GM23338 (cell line): ENCODE results near the gene WIPF1. TPM values are rescaled to one million over a fixed set of nuclear protein-coding genes. Genes with fewer than 3 reads are reported as not detected.

ENCODE experiments used
- ATAC-seq: fragments of 200-7000 bp; cut with Tn5 transposase; 3 replicates; pipeline ENCODE4 v1.9.1; 2020
- DNase-seq: peaks from one replicate; pipeline ENCODE4 v3.0.0-alpha.2; 2015; ENCODE audit warnings: low spot score
- H2AFZ ChIP-seq: fragments of 200-600 bp; sonication (generic); 2 replicates; pipeline ENCODE4 v1.8.0; 2016; ENCODE audit warnings: antibody characterized with exemption, mild to moderate bottlenecking, moderate library complexity
- H3F3A ChIP-seq: fragments of 200-600 bp; sonication (generic); replicated peaks from 2 replicates; pipeline ENCODE4 v1.8.0; 2017; ENCODE audit warnings: antibody characterized with exemption, mixed run types, low read depth
- H3K27ac ChIP-seq: fragments of 200-600 bp; sonication (generic); 2 replicates; pipeline ENCODE4 v1.6.1; 2016; ENCODE audit warnings: low read depth
- H3K27me3 ChIP-seq: fragments of 200-600 bp; sonication (generic); 2 replicates; pipeline ENCODE4 v1.8.0; 2016; ENCODE audit warnings: mild to moderate bottlenecking, mixed run types, moderate library complexity; ENCODE audit not compliant: insufficient read depth
- H3K36me3 ChIP-seq: fragments of 200-600 bp; sonication (generic); 2 replicates; pipeline ENCODE4 v1.8.0; 2016; ENCODE audit warnings: mild to moderate bottlenecking; ENCODE audit not compliant: insufficient read depth
- H3K4me1 ChIP-seq: fragments of 200-600 bp; sonication (generic); 2 replicates; pipeline ENCODE4 v1.8.0; 2016; ENCODE audit warnings: mild to moderate bottlenecking, moderate library complexity; ENCODE audit not compliant: insufficient read depth
- H3K4me2 ChIP-seq: fragments of 200-600 bp; sonication (generic); 2 replicates; pipeline ENCODE4 v1.7.1; 2017; ENCODE audit warnings: mixed run types
- H3K4me3 ChIP-seq: fragments of 200-600 bp; sonication (generic); 2 replicates; pipeline ENCODE4 v1.6.1; 2016; ENCODE audit warnings: mixed run types
- H3K79me2 ChIP-seq: fragments of 200-600 bp; sonication (generic); replicated peaks from 2 replicates; pipeline ENCODE4 v1.8.0; 2017; ENCODE audit warnings: mild to moderate bottlenecking; ENCODE audit not compliant: insufficient read depth
- H3K9me2 ChIP-seq: fragments of 200-600 bp; sonication (generic); 2 replicates; pipeline ENCODE4 v1.8.0; 2017; ENCODE audit not compliant: insufficient read depth
- H4K20me1 ChIP-seq: fragments of 200-600 bp; sonication (generic); replicated peaks from 2 replicates; pipeline ENCODE4 v1.8.0; 2017; ENCODE audit warnings: mild to moderate bottlenecking; ENCODE audit not compliant: insufficient read depth
- H3K27ac Mint-ChIP-seq: 2 replicates; pipeline ENCODE4 v1.8.0; 2020; ENCODE audit warnings: inconsistent platforms, mild to moderate bottlenecking, moderate library complexity, mixed read lengths
- H3K27me3 Mint-ChIP-seq: 3 replicates; pipeline ENCODE4 v1.8.0; 2022; ENCODE audit warnings: low read depth, mild to moderate bottlenecking, moderate library complexity, mixed read lengths, inconsistent platforms; ENCODE audit not compliant: insufficient read depth, poor library complexity
- H3K36me3 Mint-ChIP-seq: 3 replicates; pipeline ENCODE4 v1.8.0; 2021; ENCODE audit warnings: low read depth, mild to moderate bottlenecking, inconsistent platforms, moderate library complexity, mixed read lengths
- H3K4me1 Mint-ChIP-seq: 3 replicates; pipeline ENCODE4 v1.8.0; 2020; ENCODE audit warnings: mild to moderate bottlenecking, inconsistent platforms, mixed read lengths
- H3K4me3 Mint-ChIP-seq: 3 replicates; pipeline ENCODE4 v1.8.0; 2021; ENCODE audit warnings: moderate library complexity, mild to moderate bottlenecking, inconsistent platforms, mixed read lengths
- H3K9me3 Mint-ChIP-seq: 3 replicates; pipeline ENCODE4 v1.8.0; 2020; ENCODE audit warnings: moderate library complexity, mild to moderate bottlenecking, inconsistent platforms, mixed read lengths
- CREB1 ChIP-seq: fragments of 250-450 bp; sonication (Bioruptor Pico); IDR thresholded peaks from 2 replicates; pipeline ENCODE4 v1.5.0; 2020; ENCODE audit warnings: low read depth, mild to moderate bottlenecking, moderate library complexity
- ETS1 ChIP-seq: IDR thresholded peaks from 2 replicates; pipeline ENCODE4 v1.6.1; 2016; ENCODE audit warnings: antibody characterized with exemption
- EZH2phosphoT487 ChIP-seq: fragments of 200-600 bp; sonication (generic); IDR thresholded peaks from one replicate; pipeline ENCODE4 v1.8.1; 2018; ENCODE audit warnings: antibody characterized with exemption; ENCODE audit not compliant: unreplicated experiment
- JUNB ChIP-seq: IDR thresholded peaks from one replicate; pipeline ENCODE4 v1.6.1; 2016; ENCODE audit warnings: antibody characterized with exemption; ENCODE audit not compliant: unreplicated experiment
- NANOG ChIP-seq: IDR thresholded peaks from 2 replicates; pipeline ENCODE4 v1.6.1; 2016; ENCODE audit warnings: antibody characterized with exemption, borderline replicate concordance
- POLR2AphosphoS5 ChIP-seq: IDR thresholded peaks from 2 replicates; pipeline ENCODE4 v1.6.1; 2016; ENCODE audit warnings: antibody characterized with exemption, low read depth
- STAT1 ChIP-seq: IDR thresholded peaks from one replicate; pipeline ENCODE4 v1.6.1; 2016; ENCODE audit warnings: antibody characterized with exemption; ENCODE audit not compliant: unreplicated experiment
- ZNF114 ChIP-seq: fragments of 250-450 bp; sonication (Bioruptor Pico); IDR thresholded peaks from 2 replicates; pipeline ENCODE4 v1.5.0; 2020; ENCODE audit warnings: mild to moderate bottlenecking, moderate library complexity
- ZNF462 ChIP-seq: fragments of 250-450 bp; sonication (Bioruptor Pico); IDR thresholded peaks from 2 replicates; pipeline ENCODE4 v1.5.0; 2020; ENCODE audit warnings: mild to moderate bottlenecking, moderate library complexity
- polyA plus RNA-seq: library from polyadenylated mRNA; unstranded; fragments of >200 nt; fragmentation: Nextera tagmentation; extraction: Ambion mirVana; gene quantifications from 2 replicates; pipeline ENCODE4 v1.2.1, GENCODE V29; 2016
- total RNA-seq: library from RNA; depleted of rRNA; stranded (reverse); fragments of >200 nt; shearing (Covaris generic); gene quantifications from 2 replicates; pipeline ENCODE4 v1.2.3, GENCODE V29; 2014
- TF ChIP-seq, protein P1 (sequence below): IDR thresholded peaks from one replicate; pipeline ENCODE4 v1.6.1; 2018; ENCODE audit warnings: antibody characterized with exemption; ENCODE audit not compliant: unreplicated experiment

WIPF1 gene
- total and polyA plus RNA-seq, 2 experiments from 2014 or later = 3.0 to 6.0 TPM

GRCh38 chr2:174614261-174614660, 16.7 kb upstream of the WIPF1 start (continued):
- TF ChIP-seq ZNF462 (no peak), ETS1 (no peak), POLR2AphosphoS5 (no peak), JUNB (no peak), EZH2phosphoT487 (no peak), NANOG (no peak), CREB1 (CRISPR knock-in tag) (no peak), ZNF114 (CRISPR knock-in tag) (no peak), STAT1 (no peak)

DNA sequence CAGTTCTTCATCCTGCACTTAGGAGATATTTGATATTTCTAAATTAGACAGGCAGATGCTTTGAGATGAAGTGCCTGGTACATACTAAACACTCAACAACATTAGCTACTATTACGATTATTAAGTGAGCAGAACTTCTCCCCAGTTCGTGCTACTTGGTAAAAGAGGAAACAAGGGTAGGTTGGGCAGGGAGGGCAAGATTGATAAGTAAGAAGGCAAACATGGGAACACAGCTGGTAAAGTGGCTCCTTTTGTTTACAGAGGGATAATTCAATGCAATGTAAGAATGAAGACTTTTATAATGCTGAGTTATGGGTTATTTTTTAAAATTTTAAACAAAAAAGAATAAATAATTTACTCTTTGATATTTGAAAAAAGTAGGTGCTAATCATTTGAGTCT, 15.9 kb upstream of the WIPF1 start:
- no peaks in the 10 kb centered on the region for H4K20me1 ChIP-seq
- H3K27me3 ChIP-seq = no peaks in the 10 kb centered on the region
- H3K27ac ChIP-seq = no peak overlapping the region
- no peaks in the 10 kb centered on the region for H3K79me2 ChIP-seq
- DNase-seq = no peak
- no peak overlapping the region for H3K4me3 ChIP-seq
- Mint-ChIP-seq H3K4me3 (no peak overlapping the region), H3K36me3 (no peaks in the 10 kb centered on the region), H3K9me3 (no peaks in the 10 kb centered on the region), H3K27ac (no peak overlapping the region), H3K4me1 (no peaks in the 10 kb centered on the region; the same call in 2 of the 3 replicates), H3K27me3 (no peaks in the 10 kb centered on the region)
- H2AFZ ChIP-seq = no peak overlapping the region
- ATAC-seq = no peak
- H3F3A ChIP-seq = no peaks in the 10 kb centered on the region
- H3K9me2 ChIP-seq = peaks cover 4% of the 10 kb centered on the region; the same call in 1 of the 2 replicates
- no peaks in the 10 kb centered on the region for H3K4me1 ChIP-seq
- no peak overlapping the region for H3K4me2 ChIP-seq
- no peaks in the 10 kb centered on the region for H3K36me3 ChIP-seq
- TF ChIP-seq NANOG = no peak
- no peak for TF ChIP-seq STAT1
- no peak for TF ChIP-seq JUNB
- no peak for TF ChIP-seq POLR2AphosphoS5
- TF ChIP-seq, protein P1, sequence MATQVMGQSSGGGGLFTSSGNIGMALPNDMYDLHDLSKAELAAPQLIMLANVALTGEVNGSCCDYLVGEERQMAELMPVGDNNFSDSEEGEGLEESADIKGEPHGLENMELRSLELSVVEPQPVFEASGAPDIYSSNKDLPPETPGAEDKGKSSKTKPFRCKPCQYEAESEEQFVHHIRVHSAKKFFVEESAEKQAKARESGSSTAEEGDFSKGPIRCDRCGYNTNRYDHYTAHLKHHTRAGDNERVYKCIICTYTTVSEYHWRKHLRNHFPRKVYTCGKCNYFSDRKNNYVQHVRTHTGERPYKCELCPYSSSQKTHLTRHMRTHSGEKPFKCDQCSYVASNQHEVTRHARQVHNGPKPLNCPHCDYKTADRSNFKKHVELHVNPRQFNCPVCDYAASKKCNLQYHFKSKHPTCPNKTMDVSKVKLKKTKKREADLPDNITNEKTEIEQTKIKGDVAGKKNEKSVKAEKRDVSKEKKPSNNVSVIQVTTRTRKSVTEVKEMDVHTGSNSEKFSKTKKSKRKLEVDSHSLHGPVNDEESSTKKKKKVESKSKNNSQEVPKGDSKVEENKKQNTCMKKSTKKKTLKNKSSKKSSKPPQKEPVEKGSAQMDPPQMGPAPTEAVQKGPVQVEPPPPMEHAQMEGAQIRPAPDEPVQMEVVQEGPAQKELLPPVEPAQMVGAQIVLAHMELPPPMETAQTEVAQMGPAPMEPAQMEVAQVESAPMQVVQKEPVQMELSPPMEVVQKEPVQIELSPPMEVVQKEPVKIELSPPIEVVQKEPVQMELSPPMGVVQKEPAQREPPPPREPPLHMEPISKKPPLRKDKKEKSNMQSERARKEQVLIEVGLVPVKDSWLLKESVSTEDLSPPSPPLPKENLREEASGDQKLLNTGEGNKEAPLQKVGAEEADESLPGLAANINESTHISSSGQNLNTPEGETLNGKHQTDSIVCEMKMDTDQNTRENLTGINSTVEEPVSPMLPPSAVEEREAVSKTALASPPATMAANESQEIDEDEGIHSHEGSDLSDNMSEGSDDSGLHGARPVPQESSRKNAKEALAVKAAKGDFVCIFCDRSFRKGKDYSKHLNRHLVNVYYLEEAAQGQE = no peak
